GM18868 (cell line): ENCODE results near the gene CGREF1.
"Not testable (repeated sequence)": the region's sequence is repeated elsewhere in the genome, so short reads cannot be mapped to it uniquely, and the experiment has no call there.

Experiments used
- ATAC-seq: cut with Tn5 transposase; IDR thresholded peaks from one replicate; pipeline ENCODE4 v1.9.1; 2021; ENCODE audit warnings: mild to moderate bottlenecking, moderate library complexity; ENCODE audit not compliant: unreplicated experiment

Gene CGREF1

DNA sequence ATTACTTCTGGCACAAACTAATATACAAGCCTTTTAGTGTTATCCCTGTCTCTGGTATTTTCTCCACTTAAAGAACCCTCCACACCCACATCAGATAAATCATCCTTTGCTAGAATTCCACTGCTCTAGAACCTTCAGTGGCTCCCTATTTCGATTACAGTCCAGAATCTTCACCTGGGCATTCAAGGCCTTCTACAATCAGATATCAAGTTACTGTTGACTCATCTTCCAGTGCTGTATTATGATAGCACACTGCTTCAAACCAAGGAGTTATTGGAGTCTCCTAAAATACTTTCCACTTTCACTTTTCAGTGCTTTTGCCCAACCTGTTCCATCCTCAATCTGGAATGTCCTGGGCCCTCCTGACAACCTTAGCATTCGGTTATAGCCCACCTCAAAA, 3.4 kb downstream of the CGREF1 start:
- ATAC-seq, result no peak

DNA sequence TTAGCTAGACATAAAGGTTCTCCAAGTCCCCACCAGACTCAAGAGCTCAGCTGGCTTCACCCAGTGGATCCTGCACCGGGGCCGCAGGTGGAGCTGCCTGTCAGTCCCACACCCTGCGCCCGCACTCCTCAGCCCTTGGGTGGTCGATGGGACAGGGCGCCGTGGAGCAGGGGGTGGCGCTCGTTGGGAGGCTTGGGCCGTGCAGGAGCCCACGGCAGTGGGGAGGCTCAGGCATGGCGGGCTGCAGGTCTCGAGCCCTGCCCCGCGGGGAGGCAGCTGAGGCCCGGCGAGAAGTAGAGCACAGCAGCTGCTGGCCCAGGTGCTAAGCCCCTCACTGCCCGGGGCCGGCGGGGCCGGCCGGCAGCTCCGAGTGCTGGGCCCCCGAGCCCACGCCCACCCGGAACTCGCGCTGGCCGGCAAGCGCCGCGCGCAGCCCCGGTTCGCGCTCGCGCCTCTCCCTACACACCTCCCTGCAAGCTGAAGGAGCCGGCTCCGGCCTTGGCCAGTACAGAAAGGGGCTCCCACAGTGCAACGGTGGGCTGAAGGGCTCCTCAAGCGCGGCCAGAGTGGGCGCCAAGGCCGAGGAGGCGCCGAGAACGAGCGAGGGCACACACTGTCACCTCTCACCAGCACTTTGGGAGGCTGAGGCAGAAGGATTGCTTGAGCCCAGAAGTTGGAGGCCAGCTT, 7.4 kb downstream of the CGREF1 start:
- not testable (repeated sequence) for ATAC-seq

DNA sequence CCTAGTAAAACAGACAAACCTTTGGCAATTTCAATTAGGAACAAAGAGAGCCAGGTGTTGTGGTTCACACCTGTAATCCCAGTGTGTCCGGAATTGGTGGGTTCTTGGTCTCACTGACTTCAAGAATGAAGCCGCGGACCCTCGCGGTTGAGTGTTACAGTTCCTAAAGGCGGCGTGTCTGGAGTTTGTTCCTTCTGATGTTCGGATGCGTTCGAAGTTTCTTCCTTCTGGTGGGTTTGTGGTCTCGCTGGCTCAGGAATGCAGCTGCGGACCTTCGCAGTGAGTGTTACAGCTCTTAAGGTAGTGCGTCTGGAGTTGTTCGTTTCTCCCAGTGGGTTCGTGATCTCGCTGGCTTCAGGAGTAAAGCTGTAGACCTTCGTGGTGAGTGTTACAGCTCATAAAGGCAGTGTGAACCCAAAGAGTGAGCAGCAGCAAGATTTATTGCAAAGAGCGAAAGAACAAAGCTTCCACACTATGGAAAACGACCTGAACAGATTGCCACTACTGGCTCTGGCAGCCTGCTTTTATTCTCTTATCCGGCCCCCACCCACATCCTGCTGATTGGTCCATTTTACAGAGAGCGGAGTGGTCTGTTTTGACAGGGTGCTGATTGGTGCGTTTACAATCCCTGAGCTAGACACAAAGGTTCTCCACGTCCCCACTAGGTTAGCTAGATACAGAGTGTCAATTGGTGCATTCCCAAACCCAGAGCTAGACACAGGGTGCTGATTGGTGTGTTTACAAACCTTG, 8.2 kb downstream of the CGREF1 start:
- not testable (repeated sequence) for ATAC-seq

DNA sequence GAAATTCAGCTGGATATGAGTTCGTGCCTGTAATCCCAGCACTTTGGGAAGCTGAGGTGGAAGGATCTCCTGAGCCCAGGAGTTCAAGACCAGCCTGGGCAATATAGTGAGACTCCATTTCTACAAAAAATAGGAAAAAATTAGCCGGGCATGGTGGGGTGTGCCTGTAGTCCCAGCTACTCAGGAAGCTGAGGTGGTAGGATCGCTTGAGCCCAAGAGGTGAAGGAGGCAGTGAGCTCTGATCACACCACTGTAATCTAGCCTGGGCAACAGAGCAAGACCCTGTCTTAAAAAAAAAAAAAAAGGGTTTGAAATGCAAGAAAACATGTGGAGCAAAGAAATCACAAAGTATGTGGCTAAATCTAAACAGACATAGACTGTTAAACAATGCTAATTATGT, 9.8 kb downstream of the CGREF1 start:
- ATAC-seq, result no peak

DNA sequence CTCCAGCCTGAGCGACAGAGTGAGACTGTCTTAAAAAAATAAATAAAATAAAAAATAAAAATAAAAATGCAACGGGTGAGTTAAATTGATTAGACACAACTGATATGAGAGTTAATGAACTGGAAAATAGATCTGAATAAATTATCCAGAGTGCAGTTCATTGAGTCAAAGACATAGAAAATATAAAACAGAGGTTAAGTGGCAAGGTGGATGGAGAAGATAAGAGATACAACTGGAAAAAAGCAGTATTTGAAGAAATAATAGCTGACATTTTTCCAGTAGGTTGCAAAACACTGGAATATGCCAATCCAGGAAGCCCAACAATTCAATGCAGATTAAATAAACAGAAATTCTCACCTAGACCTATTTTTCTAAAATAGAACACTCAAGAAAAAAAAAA, 10.7 kb downstream of the CGREF1 start:
- no peak for ATAC-seq

DNA sequence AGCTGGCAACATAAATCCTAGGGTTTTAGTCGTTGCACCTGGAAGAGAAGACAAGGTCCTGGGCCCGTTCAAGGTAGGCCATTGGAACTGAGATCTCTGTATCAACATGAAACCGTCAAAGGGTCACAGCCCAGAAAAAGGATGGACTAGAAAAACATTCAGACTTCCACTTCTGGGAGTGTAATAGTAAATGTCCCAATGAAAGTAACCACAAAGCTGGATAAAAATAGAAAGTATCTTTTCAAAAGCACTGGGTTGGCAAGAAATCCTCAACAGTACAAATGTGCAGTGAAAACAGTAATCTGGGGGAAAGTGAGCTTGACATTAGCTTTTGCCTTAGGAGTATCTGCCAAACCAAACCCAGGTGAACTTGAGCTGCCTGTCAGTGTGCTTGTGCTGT, 12.9 kb downstream of the CGREF1 start:
- ATAC-seq, result no peak

DNA sequence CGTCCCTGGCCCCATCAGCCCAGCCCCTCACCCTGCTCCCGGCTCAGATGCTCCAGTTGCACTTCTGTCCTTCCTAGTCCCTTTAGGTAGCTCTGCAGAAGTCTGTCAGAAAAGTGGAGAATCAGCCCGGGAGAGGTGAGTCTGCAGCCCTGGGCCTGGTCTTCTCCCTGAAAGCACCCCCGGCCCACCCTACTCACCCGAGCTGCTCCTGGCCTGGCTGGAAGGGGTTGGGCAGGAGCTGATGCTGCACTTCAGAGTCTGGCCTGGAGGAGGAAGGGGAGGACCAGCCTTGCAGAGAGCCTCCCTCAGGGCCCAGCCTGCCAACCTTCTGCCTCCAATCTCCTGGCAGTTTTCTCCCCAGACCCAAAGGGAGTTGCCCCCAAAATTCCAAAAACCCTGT, 16.6 kb downstream of the CGREF1 start:
- ATAC-seq, result no peak

DNA sequence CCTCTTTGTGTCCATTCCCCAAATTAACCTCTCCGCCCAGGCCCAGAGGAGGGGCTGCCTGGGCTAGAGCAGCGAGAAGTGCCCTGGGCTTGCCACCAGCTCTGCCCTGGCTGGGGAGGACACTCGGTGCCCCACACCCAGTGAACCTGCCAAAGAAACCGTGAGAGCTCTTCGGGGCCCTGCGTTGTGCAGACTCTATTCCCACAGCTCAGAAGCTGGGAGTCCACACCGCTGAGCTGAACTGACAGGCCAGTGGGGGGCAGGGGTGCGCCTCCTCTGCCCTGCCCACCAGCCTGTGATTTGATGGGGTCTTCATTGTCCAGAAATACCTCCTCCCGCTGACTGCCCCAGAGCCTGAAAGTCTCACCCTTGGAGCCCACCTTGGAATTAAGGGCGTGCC, 18.9 kb downstream of the CGREF1 start:
- no peak for ATAC-seq

DNA sequence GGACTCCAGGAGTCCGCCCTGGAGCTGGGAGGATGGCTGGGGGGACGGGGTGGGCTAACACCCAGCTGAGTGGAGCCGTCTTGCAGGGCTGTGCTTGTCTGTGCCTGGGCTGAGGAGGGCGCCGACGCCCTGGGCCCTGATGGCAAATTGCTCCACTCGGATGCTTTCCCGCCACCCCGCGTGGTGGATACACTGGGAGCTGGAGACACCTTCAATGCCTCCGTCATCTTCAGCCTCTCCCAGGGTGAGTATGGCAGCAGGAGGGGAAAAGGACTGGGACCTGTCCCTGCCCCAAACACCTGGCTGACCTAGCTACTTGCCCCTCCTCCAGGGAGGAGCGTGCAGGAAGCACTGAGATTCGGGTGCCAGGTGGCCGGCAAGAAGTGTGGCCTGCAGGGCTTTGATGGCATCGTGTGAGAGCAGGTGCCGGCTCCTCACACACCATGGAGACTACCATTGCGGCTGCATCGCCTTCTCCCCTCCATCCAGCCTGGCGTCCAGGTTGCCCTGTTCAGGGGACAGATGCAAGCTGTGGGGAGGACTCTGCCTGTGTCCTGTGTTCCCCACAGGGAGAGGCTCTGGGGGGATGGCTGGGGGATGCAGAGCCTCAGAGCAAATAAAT, 19.5 kb downstream of the CGREF1 start:
- ATAC-seq, result no peak

DNA sequence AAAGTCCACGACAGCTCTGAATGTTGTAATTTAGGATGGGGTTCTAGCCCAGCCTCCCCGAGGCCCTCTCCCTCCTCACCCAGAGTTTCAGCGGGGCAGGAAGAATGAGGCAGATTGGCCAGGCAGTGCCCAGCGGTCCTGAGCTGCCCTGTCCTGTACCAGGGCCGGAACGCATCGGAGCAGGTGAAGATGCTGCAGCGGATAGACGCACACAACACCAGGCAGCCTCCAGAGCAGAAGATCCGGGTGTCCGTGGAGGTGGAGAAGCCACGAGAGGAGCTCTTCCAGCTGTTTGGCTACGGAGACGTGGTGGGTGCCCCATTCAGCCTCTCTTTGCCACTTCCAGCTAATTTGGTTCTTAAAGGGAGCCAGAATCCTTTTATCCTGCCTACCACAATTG, 21.6 kb downstream of the CGREF1 start:
- ATAC-seq, result no peak

DNA sequence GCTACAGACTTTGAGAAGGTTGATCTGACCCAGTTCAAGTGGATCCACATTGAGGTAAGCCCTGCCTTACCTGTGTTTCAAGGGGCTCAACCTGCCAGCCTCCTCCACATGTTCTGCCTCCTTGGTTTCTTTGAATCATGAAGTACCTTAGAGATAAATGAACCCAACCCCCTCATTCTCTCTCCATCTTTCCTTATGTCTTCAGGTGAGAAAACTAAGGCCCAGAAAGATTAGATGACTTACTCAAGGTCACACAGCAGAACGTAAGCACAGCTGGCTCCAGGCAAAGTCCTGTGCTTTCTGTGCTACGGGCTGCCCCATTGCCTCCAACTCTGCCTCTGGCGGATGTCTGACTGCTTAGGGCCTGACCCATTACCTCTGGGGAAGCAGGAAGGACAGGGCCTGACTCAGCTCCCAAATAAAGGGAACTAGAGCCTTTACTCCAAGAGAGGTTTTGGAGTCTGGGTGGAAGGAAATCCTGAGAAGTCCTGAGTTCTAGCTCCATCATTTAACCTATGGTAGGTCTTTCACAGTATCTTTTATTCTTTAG, 22.1 kb downstream of the CGREF1 start:
- ATAC-seq, result no peak

DNA sequence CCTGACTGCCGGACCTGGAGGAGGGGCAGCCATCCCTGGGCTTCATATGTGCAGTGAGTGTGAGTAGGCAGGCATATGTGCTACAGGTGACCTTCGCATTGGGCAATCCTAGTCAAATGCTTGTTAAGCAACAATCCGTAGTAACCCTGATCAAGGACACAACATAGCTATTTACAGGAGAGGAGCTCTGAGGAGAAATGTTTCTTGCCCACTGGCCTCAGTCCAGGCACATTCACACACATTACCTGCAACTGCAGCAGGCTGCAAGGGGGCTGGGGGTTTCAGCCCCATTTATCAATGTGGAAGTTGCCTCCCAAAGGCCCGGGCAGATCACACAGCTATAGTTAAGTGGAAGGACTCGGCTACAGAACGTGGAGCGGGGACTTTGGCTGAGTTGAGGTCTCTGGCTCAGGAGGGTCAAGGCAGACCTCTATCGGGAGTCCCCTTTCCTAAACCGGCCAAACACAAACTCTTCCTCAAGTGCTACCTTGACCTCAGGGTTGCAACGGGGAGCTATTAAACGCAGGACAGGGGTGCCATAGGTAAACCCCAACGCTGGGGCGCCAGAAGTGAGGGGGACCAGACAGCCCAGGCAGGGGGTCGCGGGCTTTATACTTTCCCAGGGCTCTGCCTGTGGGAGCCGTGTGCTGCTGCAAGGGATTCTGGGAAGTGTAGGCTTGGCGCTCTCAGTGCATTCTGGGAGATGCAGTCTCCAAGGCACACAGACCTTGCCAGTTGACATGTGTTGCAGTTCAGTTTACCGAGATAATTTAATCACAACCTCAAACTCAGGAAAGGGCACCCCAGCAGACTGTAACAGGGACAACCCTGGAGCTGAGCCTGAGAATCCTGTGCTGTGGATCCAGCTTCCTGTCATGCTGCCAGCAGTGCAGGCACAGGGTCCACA, 22.9 kb downstream of the CGREF1 start:
- ATAC-seq, result no peak

DNA sequence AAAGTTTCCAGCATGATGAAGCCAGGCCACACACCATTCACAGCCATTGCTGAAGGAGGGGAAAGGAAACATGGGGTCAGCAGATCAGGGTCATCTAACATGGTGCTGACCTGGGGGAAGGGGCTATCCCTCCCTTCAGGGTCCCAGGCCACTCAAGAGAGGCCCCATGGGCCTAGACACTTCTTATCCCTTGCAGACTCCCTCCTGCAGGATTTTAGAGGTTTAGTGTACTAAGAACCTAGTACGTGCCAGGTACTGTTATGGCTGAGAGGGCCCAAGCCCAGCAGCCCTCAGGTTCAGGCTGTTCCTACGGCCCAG, 23.5 kb downstream of the CGREF1 start:
- ATAC-seq, result no peak

DNA sequence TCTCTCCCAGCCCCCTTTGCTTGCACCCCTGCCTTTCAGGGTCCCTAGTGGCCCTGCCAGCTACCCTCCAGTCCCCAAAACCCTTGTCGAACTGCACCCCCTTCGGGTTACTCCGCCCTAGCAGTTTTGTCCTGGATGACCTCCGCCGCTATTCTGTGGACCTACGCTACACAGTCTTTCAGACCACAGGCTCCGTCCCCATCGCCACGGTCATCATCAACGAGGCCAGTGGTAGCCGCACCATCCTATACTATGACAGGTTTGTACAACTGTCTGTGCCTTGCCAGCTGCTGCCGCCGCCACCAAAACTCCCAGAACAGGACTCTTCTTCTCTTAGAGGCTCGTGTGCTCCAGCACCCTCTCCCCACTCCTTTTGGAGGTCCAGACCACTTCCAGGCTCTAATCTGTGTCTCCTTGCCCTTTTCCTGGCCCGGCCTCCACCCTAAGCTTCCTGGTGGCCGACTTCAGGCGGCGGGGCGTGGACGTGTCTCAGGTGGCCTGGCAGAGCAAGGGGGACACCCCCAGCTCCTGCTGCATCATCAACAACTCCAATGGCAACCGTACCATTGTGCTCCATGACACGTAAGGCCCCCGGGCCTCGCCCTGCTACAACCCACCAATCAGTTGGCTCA, 24.5 kb downstream of the CGREF1 start:
- no peak for ATAC-seq

DNA sequence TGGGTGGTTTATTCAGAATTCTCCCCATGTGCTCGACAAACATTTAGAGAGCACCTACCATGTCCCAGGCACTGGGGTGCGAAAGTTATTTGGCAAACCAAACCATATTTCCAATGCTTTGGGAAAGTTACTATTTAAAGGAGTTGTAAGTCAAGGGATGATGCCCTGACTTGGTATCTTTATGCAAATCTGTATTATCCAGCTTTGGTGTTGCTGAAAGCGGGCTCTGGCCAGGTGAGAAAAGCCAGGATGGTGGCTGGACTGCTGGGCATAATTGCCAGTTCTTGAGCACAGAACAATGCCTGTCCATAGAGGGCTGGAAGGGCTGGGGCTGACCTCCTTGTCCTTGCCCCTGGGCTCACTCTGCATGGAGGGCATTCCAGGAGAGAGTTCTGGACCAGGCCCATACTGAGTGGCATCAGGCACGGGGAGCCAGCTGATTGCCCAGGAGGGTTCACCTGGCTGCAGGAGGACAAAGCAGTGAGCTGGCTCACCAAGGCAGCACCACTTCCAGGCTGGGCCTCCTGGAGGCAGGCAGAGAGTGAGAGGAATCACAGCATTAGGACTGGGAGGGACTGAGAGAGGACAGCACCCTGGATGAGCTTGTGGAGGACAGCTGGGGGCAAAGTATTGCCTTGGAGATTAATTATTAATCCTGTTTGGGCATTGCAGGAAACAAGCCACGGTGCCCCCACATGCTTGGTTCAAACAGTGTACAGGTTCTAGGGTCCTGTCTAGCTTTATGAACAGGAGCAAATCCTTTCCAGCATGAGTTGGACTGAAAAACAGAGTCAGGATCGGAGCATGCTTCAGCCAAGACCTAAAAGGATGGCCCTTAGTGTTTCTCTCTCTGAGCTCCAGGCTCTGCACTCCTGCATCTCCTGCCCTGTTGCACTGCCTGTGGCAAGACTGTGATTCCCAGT, 25.2 kb downstream of the CGREF1 start:
- ATAC-seq, result no peak

DNA sequence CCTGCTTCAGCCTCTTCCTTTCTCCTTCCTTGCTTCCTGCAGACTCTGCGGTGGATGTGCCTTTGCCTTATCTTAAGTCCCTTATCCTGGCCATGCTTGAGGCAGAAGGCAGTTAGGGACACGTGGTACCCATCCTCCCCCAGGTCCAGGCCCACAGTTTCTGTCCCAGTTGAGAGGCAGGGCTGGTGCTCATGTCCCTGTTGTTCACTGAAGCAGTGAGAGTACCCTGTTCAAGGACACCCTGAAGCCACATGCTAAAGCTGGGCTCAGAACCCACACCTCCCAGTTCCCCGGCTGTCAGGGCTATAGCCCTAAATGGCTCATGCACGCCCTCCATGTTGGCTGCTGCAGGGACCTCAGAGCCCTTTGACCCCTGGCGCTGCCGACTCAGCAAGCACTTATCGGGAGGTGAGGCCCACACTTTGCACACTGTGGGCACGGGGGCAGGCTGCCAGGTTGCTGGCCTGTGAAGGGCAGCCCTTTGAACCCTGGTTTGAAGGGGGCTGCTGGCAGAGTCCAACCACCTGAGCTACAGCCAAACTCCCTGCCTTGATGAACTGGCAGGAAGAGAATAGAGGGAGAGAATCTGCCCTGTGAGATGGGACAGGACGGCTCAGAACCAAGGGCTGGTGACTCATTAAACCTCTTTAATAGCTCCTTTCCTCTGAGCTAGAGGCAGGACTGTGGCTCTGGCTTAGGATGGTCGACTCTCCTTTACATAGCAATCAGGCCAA, 26.1 kb downstream of the CGREF1 start:
- no peak for ATAC-seq

DNA sequence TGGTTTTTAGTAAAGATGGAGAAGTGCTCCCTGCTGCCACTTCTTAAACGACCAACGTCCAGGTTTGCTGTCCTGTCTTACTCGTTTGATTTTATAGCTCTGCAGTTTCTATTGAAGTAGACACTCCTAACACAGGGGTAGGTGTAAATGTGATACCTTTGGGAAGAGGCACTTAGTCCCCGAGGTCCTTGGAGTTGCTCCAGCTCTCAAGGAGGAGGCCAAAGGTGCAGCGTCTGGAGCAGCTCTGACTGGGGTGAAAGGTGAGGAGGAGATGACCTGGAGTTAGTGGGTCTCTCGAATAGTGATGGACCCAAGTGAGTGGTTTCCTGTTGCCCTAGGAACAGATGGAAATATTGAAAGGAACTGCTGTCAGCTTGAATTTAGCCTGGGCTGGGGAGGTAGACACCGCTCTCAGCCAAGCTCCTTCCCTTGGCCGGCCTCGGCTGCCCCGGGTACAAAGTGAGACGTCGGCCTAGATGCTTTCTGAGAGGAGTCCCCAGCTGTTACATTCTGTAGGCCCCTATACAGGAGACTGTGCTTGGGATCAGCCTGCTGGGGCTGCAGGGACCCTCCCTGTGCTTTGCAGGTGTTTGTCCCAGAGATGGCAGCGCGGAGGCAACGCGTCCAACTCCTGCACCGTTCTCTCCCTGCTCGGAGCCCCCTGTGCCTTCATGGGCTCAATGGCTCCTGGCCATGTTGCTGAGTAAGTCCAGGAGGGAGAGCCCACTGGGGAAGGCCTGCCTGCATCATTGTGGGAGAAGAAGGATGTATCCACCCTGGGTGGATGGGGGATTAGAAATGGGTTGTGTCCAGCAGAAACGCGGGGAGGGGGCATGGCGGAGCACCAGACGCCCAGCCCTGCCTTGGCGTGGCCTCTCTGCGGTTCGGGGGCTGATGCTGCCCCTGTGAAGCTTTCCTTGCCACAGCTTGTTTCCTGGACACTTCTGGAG, 26.9 kb downstream of the CGREF1 start:
- ATAC-seq, result no peak
